ENCODE results near the gene CAMK4.
"Not testable (repeated sequence)": the region's sequence is repeated elsewhere in the genome, so short reads cannot be mapped to it uniquely, and the experiment has no call there.

Gene CAMK4

DNA sequence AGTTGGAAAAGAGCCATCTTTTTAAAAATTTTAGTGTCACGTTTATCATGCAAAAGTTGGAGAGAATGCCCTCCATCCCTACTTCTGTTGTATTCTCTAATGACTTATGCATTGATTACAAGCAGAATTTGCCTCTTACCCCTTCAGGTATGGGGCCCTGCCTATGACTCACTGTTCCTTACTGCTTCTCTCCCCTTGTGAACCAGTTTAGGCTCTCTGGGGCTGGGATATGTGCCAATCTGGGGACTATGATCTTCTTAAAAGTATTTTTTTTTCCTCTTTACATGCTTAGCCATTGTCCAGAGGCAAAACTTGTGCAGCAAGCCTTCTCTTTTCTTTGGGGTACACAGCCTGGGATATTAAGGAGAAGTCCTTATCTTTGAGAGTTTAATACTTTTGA lies 37.4 kb downstream of the CAMK4 start:
- DNase-seq = no peak

DNA sequence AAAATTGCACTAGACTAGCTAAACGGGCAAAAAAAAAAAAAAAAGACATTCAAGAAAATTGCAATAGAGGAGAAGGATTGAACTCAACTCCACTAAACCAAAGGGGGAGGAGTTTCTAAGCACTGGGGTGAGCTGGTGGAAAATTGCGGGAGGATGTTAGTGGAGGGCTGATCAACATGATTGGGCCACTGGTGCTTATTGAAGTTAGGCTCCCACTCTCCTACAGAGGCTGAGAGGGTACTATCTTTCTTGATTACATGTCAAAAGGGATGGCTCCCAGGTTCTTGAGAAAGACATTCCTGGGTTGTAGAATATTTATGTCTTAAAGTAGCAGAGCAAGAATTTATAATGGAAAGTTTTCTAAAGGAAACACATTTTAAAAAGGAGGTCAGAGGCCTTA lies 38.0 kb downstream of the CAMK4 start:
- DNase-seq = no peak

DNA sequence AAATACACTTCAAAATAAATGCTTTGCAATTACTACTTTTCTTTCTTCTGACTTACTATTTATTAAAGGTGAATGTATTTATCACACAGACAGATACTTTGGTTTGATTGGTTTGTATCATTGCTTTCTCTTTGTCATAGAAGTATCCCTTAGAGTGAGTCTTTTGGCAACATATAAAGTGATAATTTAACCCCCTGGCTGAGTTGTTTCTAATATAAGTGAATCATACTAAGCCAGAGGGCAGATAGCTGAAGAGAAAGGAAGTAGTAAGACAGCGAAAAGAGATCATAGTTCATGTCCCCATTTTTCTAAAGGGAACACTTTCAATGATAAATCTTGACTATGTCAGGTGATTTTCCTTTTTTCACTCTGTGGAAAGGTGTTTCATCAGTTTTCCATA lies 38.6 kb downstream of the CAMK4 start:
- DNase-seq = no peak

DNA sequence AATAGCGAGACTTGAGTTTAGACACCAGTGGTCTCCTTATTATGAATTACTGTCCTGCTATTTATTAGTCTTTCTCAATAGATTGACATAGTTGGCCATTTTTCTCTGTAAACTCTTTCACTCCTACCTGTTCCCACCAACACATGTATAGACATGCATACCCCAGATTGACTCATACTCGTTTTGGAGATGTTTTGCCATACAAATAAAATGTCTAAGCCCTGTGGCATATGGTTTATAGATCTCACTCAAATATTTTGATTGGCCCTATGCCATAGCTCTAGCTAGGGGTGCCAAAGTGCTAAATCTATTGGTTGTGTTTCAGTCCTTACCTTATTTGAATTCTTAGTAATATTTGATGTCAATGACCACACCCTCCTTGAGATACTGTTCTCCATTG lies 42.3 kb downstream of the CAMK4 start:
- DNase-seq = no peak

DNA sequence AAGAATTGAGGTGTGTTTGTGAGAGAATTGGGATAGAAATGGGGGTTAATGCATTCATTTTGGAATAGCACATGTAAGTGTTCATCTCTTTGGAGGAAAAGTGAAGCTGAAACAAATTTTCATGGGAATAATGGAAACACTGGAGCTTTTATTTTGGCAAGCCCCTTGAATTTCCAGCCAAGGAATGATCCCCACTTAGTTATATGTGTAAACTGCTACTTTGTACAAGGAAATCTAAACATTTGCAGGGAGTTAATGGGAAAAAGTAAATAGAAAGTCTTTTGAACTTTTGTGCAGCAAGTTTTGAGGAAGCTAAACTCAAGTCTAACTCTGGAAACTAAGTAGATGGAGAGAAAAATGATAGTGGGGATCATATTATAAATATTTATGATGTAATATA lies 44.1 kb downstream of the CAMK4 start:
- DNase-seq = no peak

DNA sequence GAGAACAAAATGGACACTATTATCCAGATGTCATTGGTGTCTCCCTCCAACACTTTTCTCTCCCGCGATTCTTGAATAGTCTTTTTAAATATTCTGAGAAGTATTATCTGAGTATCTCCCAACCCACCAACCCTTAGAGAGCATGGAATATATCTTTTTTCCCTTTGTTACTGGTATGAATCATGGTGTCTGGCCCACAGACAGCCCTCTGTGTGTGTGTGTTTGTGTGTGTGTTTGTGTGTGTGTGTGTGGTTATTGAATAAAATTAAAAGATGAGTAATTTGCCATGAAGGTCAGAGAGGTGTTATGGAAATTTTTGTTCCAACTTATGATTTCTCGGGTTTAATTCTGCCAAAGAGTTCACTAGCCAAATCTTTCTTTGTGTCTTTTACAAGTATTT lies 47.7 kb downstream of the CAMK4 start:
- no peak for DNase-seq

DNA sequence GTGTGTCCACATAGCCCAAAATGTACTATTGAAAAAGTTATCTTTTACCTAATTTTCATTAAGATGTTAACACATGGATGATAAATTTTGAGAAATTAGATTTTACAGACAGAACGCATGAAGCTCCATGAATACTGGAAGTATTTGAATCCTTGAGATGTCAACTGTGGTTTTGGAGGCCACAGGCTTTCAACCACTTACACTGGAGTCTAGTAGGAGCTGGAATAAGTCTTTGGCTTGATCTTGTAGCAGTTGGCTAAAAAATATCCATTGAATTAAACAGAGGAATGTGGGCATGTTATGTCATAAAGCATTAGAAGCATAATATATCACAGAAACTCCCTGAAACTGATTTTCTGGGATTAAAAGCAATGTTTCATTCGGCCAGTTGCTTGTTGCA lies 52.9 kb downstream of the CAMK4 start:
- no peak for DNase-seq

DNA sequence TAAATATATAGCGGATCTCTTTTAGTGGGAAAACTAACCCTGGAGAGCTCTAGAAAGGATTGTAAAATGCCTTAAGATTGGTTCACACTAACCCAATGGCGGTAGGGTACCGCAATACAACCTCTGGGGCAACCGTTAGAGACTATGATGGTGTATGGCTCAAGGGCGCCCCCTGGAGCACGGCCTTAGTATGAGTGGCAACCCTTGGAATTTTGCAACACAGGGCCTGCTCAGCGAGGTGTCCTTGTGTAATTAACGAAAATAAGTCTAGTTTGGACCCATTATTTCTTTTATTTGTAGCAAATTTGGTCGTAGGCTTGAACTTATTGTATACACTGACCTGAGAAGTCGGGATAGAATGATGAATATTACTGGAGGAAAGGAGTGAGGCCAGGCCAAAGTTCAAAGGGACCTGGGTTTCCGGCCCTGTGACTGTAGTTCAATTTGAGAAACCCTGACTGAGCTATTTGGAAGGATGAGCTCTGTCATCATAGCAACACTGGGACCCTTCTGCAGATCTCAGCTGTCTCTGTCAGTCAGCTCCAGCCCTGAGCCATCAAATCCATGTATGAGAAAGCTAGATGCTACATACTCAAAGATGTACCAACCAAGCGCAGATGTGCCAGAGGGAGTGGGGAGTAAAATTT lies 54.8 kb downstream of the CAMK4 start:
- peak; percentile 87 for DNase-seq

DNA sequence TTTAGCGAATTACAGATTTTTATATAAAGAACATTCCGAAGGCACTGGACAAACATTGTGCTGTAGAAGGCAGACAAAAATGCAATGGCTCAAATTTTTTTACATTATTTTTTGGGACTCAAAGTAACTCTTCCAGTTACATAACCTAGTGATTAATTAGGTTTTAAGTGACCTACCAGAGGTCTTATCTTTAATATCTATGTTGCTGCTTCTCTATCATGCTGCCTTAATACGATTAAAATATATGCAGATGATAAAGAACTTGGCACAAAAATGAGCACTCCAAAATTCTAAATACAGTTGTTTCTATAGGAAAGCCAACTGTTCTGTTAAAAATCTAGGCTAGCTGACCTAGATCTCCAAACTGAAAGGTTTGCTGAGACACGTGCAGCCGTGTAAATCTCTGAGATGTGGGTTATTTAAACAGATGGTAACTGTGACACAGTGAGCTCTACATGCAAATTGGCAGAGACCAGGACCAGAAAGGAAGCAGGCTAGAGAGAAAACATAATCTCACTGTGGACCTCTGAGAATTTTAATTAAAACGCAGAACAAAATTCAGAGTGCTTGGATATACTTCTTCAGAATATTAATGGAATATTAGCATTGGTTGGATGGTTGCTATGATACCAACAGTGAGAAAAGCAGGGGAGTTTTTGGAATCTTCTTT lies 56.2 kb downstream of the CAMK4 start:
- DNase-seq = no peak

DNA sequence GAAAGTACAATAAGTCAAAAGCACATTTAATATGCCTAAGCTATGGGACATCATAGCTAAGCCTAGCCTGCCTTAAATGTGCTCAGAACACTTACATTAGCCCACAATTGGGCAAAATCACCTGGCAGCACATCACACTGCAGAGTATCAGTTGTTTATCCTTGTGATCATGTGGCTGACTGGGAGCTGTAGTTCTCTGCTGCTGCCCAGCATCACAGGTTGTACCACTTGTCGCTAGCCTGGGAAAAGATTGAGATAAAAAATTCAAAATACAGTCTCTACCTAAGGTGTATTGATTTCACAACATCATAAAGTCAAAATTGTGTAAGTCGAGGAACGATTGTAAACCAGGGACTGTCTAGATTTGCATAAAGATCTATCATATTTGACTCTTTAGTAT lies 58.6 kb downstream of the CAMK4 start:
- no peak for DNase-seq

DNA sequence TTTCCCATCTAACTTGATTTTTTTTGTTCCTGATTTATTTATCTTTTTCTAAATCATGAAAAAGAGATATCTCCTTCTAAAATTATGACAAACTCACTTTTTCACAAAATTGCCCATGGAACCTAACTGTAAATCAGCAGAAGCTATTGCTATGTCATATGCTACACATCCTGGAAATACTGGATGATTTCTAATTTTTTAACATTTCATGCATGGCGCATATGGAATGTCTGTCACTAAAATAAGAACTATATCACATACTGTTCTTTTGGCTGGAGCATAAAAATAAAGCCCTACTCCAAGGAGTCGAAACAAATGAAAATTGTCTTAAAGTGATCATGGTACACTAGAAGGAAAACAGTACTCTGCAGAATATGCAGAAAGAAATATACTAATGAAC lies 60.6 kb downstream of the CAMK4 start:
- no peak for DNase-seq

DNA sequence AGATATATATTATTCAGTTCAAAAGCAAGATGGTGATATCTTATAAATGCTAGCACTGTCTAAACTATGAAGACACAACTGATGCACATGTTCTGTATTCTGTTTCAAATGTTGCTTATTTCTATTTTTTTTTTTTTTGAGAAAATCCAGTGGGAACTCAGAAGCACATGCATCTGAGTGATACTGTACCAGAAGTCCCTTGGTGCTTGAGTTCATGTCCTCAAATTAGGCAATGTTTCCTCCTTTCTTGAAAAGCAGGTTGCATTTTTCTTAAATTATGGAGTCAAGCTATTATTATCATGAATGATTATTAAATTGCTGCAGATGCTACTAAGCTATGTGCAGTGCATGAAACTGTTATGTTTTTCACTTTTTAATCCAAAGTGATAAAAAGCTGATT lies 70.4 kb downstream of the CAMK4 start:
- DNase-seq = no peak

DNA sequence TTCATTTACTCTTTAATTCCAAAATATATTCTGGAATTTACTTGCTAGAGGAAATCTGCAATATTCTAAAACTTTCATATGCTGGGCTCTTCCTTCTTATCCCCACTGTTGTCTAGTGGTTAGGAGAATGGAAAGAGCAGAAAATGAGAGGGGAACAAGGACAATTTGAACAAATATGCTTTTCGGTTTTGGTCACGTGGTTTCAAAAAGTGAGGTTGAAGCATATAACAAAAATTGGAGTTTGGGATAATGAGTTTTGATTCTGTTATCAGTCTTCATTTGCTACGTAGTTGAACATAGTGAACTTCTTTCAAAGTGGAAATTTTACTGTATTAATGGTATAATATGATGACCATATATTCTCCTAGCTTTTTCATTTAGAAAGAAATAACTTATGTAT lies 71.5 kb downstream of the CAMK4 start:
- no peak for DNase-seq

DNA sequence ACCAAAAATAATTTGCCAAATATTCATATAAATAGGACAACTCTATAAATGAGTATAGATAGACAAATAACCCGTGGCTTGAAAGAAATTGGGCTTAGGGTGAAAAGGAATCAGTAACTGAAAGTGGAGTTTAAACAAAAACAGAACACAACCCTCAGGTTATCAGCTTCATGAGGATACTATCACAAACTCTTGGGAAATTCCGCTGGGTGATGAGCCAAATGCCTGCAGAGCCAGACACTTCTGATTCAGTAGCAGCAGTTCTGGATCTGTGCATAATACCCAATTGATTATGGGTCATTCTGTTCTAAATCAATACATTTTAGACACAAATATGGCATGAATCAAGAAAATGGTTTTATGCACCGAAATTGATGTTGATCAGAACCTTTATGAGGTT lies 72.4 kb downstream of the CAMK4 start:
- no peak for DNase-seq

DNA sequence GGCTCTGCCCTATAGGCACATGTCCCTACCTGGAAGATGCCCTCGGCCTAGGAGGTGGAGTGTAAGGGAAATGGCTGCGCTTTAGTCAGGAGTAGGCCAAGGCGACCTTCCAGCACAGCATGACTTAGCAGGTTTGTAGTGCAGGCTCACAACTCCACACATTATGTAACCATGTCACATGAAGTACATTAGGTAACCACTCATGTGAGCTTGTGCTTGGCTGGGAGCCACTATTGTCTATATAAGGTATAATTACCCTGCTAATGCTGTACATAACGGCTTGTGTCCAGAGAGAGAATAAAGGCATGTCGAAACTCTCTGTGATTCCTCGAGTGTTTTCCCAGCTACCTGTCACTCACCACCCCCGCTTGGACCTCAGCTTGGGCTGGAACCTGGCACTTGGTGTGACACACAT lies 74.9 kb downstream of the CAMK4 start:
- no peak for DNase-seq

DNA sequence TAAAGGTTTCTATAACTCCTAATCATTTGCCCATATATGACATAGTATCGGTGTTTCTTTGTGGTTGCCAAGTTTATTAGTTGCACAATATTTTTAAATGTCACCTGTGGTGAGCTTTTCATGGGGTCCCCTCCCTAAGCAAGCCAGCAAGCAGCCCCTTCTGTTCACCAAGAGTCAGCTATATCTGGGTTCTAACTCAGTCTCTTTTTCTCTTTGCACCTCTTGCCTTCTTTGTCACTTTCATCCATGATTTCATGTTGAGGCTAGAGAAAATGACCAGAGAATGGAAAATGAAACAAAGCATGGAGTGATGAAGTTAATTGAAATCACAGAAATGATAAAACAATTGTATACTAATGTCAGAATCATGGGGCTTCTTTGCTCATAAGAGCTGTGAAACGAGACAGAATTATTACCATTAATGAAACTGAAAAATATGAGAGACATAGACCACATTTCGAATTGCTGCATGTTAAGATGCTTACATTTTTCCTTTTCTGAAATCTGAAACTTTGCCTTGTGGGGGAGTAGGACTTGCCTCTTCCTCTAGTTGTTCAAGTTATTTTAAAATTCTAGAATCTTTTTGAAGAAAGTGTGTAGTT lies 75.7 kb downstream of the CAMK4 start:
- DNase-seq = no peak

DNA sequence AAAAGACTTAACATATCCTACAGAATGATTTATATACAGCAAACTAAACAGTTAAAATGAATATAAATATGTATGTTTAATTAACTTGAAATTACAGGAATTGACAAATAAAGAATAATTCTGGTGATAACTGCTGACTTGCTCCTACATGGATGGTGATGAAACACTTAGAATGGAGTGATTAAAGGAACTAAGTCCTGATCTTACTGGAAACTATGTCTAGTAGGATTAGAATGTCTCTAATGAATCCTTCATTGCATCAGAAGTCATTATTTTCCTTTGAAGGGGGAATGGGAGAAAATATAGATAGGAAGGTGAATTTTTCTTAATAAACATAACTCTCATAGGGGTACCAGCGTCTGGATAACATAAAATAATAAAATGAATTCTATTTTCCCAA lies 77.1 kb downstream of the CAMK4 start:
- no peak for DNase-seq

DNA sequence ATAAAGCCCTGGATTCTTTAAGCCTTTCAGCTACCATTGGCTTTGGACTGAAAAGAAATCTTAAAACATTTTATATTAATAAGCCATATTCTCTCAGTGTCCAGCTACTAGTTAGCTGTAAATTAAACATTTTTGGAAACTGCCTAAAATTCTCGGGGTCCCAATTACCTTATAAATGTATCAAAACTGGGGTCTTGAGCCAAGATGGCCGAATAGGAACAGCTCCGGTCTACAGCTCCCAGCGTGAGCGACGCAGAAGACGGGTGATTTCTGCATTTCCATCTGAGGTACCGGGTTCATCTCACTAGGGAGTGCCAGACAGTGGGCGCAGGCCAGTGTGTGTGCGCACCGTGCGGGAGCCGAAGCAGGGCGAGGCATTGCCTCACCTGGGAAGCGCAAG lies 77.9 kb downstream of the CAMK4 start:
- not testable (repeated sequence) for DNase-seq

DNA sequence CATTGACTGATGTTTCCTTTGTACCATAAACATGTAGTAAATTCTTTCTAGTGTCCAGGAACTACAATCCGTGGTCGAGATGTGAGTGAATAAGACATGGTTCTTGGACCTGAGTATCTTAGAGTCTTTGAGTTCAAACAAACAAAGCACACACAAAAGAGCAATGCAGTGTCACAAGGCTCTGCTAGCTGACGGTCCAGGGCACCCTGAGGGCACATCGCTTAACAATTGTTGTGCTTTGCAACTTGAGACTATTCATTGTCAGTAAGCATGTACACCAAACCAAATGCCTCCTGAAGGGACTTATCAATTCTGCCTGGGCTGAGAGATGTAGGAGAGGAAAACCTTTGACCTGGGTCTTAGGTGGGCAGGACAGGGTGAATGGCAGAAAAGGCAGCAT lies 84.8 kb downstream of the CAMK4 start:
- no peak for DNase-seq

DNA sequence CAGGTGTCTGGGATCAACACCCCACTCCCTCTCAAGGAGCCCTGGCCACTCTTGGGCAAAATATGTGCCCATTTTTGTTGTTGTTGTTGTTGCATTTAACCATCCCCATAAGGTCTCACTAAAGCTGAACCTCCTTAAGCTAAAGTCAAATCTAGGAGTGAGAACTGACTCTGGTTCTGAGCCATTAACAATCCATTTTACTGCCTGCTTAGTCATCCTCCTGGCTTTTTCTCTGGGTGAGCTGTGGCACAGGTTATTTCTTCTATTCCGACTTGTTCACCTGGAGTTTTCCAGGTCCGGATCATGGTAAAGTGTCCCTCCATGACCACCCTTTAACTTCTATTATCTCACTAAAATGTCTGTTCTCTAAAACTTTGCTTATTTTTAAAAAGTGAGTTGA lies 85.2 kb downstream of the CAMK4 start:
- no peak for DNase-seq

DNA sequence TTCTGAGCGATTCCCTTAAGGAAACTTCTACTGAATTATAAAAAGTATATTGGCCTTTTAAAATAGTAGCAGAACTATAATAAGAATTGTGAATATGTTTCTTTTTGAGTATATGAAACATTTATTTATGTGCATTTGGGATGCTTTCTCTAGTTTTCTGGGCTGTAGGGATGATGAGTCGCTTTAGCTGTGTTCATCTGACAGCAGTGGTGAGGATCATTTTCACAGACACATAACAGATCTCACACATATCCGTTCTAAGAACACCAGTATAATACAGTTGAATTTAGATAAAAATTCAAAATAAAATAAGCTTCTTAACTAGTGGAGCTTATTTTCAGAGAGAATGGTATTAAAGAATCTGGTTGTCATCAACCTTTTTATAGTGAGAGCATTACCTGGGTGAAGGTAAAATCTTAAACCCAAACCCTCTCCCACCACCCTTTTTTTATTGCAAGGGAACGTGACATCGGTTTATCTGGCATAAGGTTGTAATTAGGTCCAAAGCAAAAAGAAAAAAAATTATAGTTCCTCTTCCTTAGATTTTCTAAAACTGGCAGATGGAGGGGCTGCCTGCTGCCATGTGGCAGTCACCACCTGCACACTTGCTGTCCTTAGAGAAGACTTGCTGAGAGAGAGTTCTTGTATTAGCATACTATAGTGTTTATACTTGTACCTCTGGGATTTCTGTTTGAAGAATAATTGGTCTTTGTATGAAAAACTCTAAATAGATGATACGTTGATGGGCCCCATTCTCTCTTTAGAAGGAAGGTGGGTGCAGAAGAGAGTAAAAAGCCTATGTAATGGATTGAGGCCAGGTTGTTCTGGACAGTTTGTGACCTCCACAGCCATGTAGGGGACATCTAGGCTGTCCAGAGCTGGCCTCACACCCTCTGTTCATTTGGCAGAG lies 86.8 kb downstream of the CAMK4 start:
- DNase-seq = no peak

DNA sequence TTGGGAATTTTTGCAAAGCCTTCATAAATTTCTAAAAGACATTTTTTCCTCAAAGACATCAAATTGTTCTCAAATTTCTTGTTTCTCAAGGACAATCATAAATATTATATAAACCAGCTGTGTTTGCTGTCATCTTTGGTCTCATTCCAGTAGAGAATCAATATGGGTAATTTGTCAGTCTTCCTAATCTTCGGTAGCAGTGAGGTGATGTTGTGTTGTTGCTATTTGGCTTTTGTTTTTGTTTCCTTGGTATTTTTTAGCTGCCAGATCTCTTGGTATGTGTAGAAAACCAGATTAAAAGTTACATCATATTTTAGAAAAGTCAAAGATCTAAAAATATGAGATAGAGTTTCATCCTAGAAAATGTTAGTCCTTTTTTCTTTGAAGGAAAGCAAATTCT lies 87.5 kb downstream of the CAMK4 start:
- DNase-seq = no peak

DNA sequence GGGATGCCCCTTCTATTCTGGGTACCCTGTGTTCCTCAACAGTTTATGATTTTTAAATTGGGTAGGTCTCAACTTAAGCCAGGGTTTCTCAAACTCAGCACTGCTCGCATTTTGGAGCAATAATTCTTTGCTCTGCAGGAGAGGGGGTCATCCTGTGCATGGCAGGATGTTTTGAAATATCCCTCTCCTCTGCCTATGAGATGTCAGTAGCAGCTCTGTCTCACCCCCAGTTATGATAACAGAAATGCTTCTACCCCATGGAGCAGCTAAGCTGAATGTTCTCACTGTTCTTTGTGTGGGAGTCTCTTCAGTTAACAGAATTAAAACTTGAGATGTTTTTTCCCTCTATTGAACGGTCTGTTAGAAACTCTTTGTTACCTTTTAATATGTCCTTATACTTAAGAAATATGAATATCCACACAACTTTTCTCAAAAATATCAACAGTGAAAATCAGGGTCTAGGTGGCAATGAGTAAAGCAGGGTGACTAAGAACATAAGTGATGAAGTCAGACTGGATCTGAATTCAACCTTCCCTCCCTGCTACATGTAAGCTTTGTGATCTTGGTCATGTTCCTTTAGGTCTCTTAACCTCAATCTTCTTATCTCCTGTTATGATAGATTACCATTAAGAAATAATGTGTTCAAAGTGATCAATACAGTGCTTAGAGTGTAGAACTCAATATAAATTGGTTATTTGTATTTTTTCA lies 89.0 kb downstream of the CAMK4 start:
- no peak for DNase-seq
